Tibial nerve (tissue), 4 donors: ENCODE data around the gene UQCRH. TPM values are rescaled to one million over a fixed set of nuclear protein-coding genes. Genes with fewer than 3 reads are reported as not detected.
"Not testable (repeated sequence)": the region's sequence is repeated elsewhere in the genome, so short reads cannot be mapped to it uniquely, and the experiment has no call there.

Experiments
- DNase-seq, 2 donors: peaks; one replicate each; pipeline ENCODE4 v3.0.0-alpha.2; 2019; ENCODE audit warnings: low spot score in 2 of 2
- H3K27ac ChIP-seq, 4 donors: fragments of 200-600 bp; sonication (generic) in 3 of 4; one replicate each; pipeline ENCODE4 v1.5.1; 2017 to 2019; ENCODE audit warnings: mild to moderate bottlenecking in 1 of 4
- H3K27me3 ChIP-seq, 2 donors: fragments of 200-600 bp; sonication (generic) in 1 of 2; one replicate each; pipeline versions ENCODE4 v1.5.1 to v1.6.0; 2017 to 2019
- H3K36me3 ChIP-seq, 3 donors: fragments of 200-600 bp; sonication (generic); one replicate each; pipeline ENCODE4 v1.5.1; 2018 to 2019
- H3K4me1 ChIP-seq, 4 donors: fragments of 200-600 bp; sonication (generic) in 3 of 4; one replicate each; pipeline ENCODE4 v1.5.1; 2017 to 2019
- H3K4me3 ChIP-seq, 4 donors: fragments of 200-600 bp; sonication (generic) in 3 of 4; one replicate each; pipeline ENCODE4 v1.5.1; 2017 to 2019; ENCODE audit warnings: mild to moderate bottlenecking in 1 of 4, moderate library complexity in 1 of 4
- H3K9me3 ChIP-seq, 4 donors: fragments of 200-600 bp; sonication (generic) in 3 of 4; one replicate each; pipeline ENCODE4 v1.5.1; 2017 to 2019
- EP300 ChIP-seq, 2 donors: sonication (generic); formaldehyde crosslinking; IDR thresholded peaks; one replicate each; pipeline ENCODE4 v1.6.1; 2017; ENCODE audit warnings: antibody characterized with exemption in 2 of 2, mild to moderate bottlenecking in 1 of 2
- POLR2A ChIP-seq, 2 donors: fragments of 450-650 bp; IDR thresholded peaks; one replicate each; pipeline ENCODE4 v1.6.1; 2017; ENCODE audit warnings: antibody characterized with exemption in 2 of 2, mild to moderate bottlenecking in 2 of 2, moderate library complexity in 2 of 2
- WGBS, 2 donors: methylation state at CpG; one replicate each; pipeline ENCODE4 v1.1.5; 2018; 5-methylcytosine and 5-hydroxymethylcytosine counted together
- total RNA-seq, 4 donors: library from RNA; depleted of rRNA; stranded (reverse); fragments of >200 nt; gene quantifications; one replicate each; pipeline ENCODE4 v1.1.0, GENCODE V29; 2016
- TF ChIP-seq, protein P1 (sequence below), 5 experiments: fragments of 200-600 bp in 3 of 5; fragments of 450-650 bp in 2 of 5; sonication (generic) in 3 of 5; IDR thresholded peaks; one replicate each; pipeline ENCODE4 v1.5.1; 2016 to 2019; ENCODE audit warnings: antibody characterized with exemption in 5 of 5, mild to moderate bottlenecking in 3 of 5, moderate library complexity in 2 of 5

UQCRH gene
- total RNA-seq, 4 donors from 2014 or later = 195 to 294 (median 255) TPM

DNA sequence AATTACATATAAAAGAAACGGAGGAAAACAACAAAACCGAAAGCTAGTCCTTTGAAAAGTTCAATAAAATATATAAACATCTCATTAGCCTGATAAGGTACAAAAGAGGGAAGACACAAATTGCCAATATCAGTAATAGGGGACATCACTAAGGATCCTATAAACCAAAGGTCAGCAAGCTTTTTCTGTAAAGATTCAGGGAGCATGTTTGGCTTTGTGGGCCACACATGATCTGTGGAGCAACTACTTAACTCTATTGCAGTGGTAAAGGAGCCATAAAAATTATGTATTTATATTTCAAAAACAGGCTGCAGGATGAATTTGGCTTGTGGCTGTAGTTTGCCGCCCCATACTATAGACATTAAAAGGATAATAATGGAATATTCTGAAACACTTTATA is 31.6 kb downstream of the UQCRH start:
- TF ChIP-seq EP300 (IDR thresholded peaks at IDR 0.05) = no peak
- no peak for TF ChIP-seq POLR2A (IDR thresholded peaks at IDR 0.05)
- Histone ChIP-seq H3K4me3 (no peak overlapping the region), H3K36me3 (no peaks in the 10 kb centered on the region), H3K4me1 (peaks cover 0 to 10% (median 2%) of the 10 kb centered on the region in 4 donors), H3K27me3 (no peaks in the 10 kb centered on the region), H3K9me3 (no peaks in the 10 kb centered on the region), H3K27ac (no peak overlapping the region)
- WGBS, 2 donors = 93 to 95% methylated on average over 3 of the region's 3 CpGs
- no peak for DNase-seq

DNA sequence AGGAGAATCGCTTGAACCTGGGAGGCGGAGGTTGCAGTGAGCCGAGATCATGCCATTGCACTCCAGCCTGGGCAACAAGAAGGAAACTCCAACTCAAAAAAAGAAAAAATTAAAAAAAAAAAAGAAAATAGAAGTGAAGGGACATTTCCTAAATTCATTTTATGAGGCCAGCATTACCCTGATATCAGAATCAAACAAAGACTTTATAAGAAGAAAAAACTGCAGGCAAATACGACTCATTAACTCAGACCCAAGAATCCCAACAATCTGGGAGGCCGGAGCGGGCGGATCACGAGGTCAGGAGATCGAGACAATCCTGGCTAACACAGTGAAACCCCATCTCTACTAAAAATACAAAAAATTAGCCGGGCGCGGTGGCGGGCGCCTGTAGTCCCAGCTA is 33.9 kb downstream of the UQCRH start:
- not testable (repeated sequence) for DNase-seq

DNA sequence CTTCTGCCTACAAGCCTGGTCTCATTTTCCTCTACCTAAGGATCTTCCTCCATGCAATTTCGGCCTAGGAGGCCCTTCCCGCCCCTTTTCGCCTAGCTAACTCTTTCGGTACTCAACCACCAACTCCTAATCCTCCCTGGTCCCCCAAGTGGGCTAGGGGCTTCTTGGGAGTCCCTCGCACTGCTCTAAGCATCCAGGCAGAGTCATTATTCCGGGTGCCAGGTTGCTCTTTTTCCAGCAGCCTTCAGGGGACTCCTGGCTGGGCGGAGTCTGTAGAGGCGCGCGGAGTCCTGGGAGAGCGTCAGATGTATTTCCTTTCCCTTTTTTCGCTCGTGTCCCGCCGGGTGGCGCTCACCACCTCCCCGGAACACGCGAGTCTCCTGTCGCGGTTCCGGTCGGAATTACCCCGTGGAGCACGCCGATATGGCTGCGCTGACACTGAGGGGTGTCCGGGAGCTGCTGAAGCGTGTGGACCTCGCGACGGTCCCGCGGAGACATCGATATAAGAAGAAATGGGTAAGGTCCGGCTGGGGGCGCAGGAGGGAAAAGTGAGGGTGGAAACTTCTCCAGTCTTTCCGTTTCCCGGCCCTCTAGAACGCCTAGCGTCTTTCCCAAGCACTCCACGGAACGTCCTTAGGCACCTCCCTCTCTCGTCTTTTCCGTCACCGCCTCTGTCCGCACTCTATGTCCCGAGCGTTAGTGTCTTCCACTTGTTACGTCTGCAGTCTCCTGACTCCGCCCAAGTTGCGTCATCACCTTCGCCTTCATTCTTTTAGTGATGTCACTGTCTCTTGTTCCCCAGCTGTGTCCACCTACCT is 37.1 kb downstream of the UQCRH start, which contains the start of gene NSUN4:
TSS of gene NSUN4 (plus strand) at position 404 of the 818 bp plus-strand sequence. CDS start at position 424, 20 bp downstream.
- Histone ChIP-seq H3K9me3 (no peaks in the 10 kb centered on the region), H3K27me3 (no peaks in the 10 kb centered on the region), H3K27ac (peak within 1 kb of the TSS; percentile 96 to 99 (median 98)), H3K36me3 (peaks cover 0 to 39% (median 8%) of the 10 kb centered on the region in 3 donors), H3K4me1 (peaks cover 0 to 23% (median 8%) of the 10 kb centered on the region in 4 donors), H3K4me3 (peak within 1 kb of the TSS; percentile 47 to 88 (median 73))
- 0 to 1% methylated on average over 53 of the region's 53 CpGs for WGBS, 2 donors
- peak; percentile 90 to 95 for DNase-seq
- TF ChIP-seq EP300 (IDR thresholded peaks at IDR 0.05) (peak; percentile 91 to 97), POLR2A (IDR thresholded peaks at IDR 0.05) (peak; percentile 71 to 90)
- TF ChIP-seq, protein P1, sequence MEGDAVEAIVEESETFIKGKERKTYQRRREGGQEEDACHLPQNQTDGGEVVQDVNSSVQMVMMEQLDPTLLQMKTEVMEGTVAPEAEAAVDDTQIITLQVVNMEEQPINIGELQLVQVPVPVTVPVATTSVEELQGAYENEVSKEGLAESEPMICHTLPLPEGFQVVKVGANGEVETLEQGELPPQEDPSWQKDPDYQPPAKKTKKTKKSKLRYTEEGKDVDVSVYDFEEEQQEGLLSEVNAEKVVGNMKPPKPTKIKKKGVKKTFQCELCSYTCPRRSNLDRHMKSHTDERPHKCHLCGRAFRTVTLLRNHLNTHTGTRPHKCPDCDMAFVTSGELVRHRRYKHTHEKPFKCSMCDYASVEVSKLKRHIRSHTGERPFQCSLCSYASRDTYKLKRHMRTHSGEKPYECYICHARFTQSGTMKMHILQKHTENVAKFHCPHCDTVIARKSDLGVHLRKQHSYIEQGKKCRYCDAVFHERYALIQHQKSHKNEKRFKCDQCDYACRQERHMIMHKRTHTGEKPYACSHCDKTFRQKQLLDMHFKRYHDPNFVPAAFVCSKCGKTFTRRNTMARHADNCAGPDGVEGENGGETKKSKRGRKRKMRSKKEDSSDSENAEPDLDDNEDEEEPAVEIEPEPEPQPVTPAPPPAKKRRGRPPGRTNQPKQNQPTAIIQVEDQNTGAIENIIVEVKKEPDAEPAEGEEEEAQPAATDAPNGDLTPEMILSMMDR (IDR thresholded peaks at IDR 0.05) = peak; percentile 62 to 90 (median 76)

More for the DNA sequence above, 33.9 kb downstream of the UQCRH start:
- WGBS, 2 donors = 92 to 96% methylated on average over 14 of the region's 14 CpGs
- not testable (repeated sequence) for H3K27ac ChIP-seq, H3K27me3 ChIP-seq, H3K9me3 ChIP-seq, H3K4me3 ChIP-seq, H3K36me3 ChIP-seq
- H3K4me1 ChIP-seq = peaks cover 0 to 22% (median 8%) of the 10 kb centered on the region in 4 donors

DNA sequence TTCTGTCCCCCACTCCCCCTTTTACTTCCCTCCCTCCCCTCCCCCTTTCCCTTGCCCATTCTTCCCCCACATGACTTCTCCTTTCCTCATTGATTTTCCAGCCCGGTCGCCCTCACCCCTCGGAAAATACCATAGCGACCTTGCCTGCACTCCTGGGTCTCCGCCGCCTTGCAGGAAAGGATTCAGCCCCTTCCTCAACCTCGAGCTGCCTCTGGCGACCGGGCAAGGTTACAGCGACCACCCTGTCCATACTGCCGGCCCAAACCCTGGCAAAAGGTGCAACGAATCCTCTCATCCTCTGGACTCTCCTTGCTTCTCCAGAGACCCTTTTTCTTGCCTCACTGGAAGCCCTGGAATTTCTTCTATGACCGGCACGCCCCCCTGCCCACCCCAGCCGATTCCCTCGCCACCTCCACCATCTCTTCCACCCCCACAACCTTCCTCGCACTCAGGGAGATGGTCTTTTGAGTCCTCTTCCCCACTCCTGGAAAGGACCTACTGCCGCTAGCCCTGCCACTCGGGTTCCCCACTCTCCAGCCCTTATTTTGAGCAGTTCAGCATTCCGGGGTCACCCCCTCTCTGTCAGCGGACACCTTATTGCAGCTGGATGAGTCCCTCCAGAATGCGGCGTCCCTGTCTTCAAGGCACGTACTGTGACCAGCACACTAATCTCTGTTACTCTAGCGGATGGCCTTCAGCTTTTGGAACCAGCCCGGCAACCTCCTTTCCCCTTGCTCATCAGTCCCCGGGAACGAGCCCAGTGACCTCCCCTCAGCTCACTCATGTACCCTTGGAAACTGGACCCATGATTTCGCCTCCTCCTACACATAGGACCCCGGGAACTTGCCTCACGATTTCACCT is 38.0 kb downstream of the UQCRH start:
- WGBS, 2 donors = 50 to 52% methylated on average over 31 of the region's 31 CpGs
- DNase-seq = no peak
- Histone ChIP-seq H3K27me3 (no peaks in the 10 kb centered on the region), H3K9me3 (no peaks in the 10 kb centered on the region), H3K36me3 (peaks cover 0 to 46% (median 8%) of the 10 kb centered on the region in 3 donors), H3K4me3 (peak overlapping the region; percentile 47 to 88 (median 73)), H3K4me1 (peaks cover 0 to 23% (median 8%) of the 10 kb centered on the region in 4 donors), H3K27ac (peak overlapping the region; percentile 96 to 99 (median 98))
- TF ChIP-seq EP300 (IDR thresholded peaks at IDR 0.05) (no peak), POLR2A (IDR thresholded peaks at IDR 0.05) (no peak)
- TF ChIP-seq, protein P1 (IDR thresholded peaks at IDR 0.05) = no peak

DNA sequence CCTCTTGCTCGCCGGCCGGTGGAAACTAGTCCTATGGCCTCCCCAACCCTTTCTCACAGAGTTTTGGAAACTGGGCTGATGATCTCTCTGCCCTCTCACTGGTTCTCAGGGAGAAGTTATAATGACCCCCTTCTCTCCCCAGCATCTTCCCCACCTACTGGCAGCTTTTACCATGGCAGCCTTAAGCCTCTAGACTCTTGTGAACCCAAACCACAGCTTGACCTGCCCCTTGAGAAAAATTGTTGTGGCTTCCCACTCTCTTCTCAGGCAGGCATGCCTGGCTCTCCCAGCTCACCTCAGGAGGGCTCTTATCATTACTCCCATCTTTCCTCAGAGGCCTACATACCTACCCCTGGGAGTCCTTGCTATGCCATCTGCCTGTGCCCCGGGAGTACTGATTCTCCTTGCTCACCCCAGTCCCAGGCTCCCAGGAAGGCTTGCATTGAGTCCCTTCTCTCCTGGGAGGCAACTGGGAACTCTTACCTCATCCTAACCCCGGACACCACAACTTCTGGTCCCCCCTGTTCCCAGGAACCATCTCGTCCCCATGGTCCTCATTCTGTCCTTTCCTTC is 38.7 kb downstream of the UQCRH start:
- DNase-seq = no peak
- Histone ChIP-seq H3K4me3 (no peak overlapping the region), H3K27me3 (no peaks in the 10 kb centered on the region), H3K4me1 (peaks cover 0 to 23% (median 8%) of the 10 kb centered on the region in 4 donors), H3K9me3 (no peaks in the 10 kb centered on the region), H3K36me3 (peaks cover 0 to 54% (median 8%) of the 10 kb centered on the region in 3 donors), H3K27ac (peak overlapping the region; percentile 96 to 99 (median 98))
- no peak for TF ChIP-seq POLR2A (IDR thresholded peaks at IDR 0.05)
- TF ChIP-seq, protein P1 (IDR thresholded peaks at IDR 0.05) = peak in 1 of 5 experiments; percentile 14
- 89 to 93% methylated on average over 6 of the region's 6 CpGs for WGBS, 2 donors
